NT2/D1 (cell line): ENCODE measurements around the gene TRAF1.

Experiments
- DNase-seq: peaks from one replicate; pipeline ENCODE4 v3.0.0-alpha.2; 2011; ENCODE audit warnings: low read depth, low spot score
- H3K27me3 ChIP-seq: 2 replicates; pipeline ENCODE4 v1.6.0; 2011; ENCODE audit warnings: mild to moderate bottlenecking; ENCODE audit not compliant: insufficient read length, insufficient read depth
- H3K36me3 ChIP-seq: 2 replicates; pipeline ENCODE4 v1.6.1; 2011; ENCODE audit warnings: mild to moderate bottlenecking, low read length, mixed read lengths; ENCODE audit not compliant: insufficient read depth, insufficient read length
- H3K4me1 ChIP-seq: 2 replicates; pipeline ENCODE4 v1.5.1; 2011; ENCODE audit not compliant: insufficient read depth, insufficient read length
- H3K4me3 ChIP-seq: 2 replicates; pipeline ENCODE4 v1.5.1; 2011; ENCODE audit warnings: low read depth; ENCODE audit not compliant: insufficient read length
- H3K9ac ChIP-seq: 2 replicates; pipeline ENCODE4 v1.6.0; 2011; ENCODE audit warnings: low read depth; ENCODE audit not compliant: insufficient read length
- H3K9me3 ChIP-seq: 2 replicates; pipeline ENCODE4 v1.5.1; 2011; ENCODE audit warnings: mild to moderate bottlenecking, low read length; ENCODE audit not compliant: insufficient read depth
- SUZ12 ChIP-seq: IDR thresholded peaks from 2 replicates; pipeline ENCODE4 v1.6.1; 2011; ENCODE audit not compliant: insufficient read length, insufficient read depth; ENCODE audit errors: extremely low read depth
- YY1 ChIP-seq: IDR thresholded peaks from 2 replicates; pipeline ENCODE4 v1.6.1; 2011; ENCODE audit not compliant: insufficient read length, insufficient read depth
- ZNF274 ChIP-seq: IDR thresholded peaks from 2 replicates; pipeline ENCODE4 v1.6.1; 2011; ENCODE audit warnings: mild to moderate bottlenecking, low read depth, low read length

Gene TRAF1

DNA sequence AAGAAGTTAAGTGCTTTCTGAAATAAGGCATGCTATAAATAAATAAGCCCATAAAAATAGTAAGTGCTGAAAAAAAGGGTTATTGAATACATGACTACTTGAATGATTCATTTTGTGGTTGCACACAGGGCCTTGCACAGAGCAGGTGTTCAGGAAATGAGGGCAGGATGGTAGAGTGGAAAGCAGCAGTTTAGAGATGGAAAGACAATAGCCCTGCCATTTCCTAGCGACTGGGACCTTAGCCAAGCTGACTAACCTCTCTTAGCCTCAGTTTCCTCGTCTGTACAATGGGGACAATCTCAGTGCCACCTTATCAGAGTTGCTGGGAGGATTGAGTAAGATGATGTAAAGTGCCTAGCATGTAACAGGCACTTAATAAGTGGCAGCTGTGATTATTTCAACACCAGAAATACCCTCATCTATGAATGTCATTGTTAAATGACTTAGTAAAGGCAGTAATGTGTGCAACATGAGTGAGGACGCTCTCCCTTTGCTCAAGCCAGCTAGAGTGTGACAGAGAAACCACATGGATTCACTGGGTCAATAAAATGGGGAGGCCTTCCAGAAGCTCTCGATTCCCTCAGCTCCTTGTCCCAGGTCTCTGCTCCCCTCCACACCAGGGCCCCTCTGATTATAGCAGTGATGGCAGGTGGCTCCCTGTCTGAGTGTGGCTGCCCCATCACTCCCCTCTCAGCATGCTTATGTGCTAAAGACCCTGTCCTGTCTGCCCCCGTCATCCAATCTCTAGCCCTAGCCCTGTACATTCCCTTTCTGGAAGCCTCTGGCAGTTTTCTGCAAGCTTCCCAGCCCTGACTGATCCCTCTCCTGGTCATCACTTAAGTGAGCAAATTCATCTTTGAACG is 33.6 kb downstream of the TRAF1 start:
- Histone ChIP-seq H3K9me3 (no peaks in the 10 kb centered on the region), H3K27me3 (no peaks in the 10 kb centered on the region), H3K36me3 (no peaks in the 10 kb centered on the region), H3K4me3 (no peak overlapping the region), H3K9ac (no peak overlapping the region), H3K4me1 (peaks cover 12% of the 10 kb centered on the region)
- TF ChIP-seq ZNF274, result no peak
- no peak for TF ChIP-seq YY1
- no peak for TF ChIP-seq SUZ12
- DNase-seq, result no peak

DNA sequence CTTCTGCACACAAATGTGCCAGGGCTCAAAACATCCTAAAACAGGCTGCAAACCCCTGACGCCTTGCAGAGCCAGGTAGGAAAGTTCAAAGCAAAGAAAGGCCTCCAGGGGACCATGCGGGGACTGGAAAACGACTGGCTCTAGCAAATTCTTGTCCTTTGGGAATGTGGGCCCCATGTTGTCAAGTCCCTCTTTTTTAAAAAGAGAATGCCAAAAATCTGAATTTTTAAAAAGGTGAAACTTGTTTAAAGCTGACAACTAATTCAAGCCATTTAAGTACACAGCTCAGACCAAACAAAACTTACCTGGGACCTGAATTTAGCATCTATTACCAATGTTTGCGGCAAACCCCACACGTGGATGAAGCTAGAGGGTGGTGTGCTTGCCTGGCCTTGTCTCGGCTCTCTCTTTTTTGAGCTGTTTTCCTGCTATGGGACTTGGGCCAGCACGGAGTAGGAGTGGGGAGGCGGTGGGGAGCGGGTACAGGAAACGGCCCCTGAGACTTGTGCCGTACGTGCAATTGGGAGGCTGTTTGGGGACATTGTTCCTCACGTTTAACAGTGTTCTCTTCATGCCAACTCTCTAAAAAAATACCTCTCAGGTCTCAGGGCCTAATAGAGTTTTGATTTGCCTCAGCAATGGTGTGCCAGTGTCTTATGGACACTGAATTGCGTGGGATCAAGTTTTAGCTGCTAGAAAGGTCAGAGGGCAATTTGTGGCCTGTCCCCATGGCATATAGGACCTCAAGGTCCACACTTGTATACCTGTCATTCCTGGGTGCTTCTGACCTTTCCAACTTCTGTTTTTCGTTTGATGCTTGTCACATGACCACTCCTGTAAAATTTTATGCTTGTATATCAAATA is 34.5 kb downstream of the TRAF1 start:
- peaks cover 10% of the 10 kb centered on the region for H3K4me1 ChIP-seq

DNA sequence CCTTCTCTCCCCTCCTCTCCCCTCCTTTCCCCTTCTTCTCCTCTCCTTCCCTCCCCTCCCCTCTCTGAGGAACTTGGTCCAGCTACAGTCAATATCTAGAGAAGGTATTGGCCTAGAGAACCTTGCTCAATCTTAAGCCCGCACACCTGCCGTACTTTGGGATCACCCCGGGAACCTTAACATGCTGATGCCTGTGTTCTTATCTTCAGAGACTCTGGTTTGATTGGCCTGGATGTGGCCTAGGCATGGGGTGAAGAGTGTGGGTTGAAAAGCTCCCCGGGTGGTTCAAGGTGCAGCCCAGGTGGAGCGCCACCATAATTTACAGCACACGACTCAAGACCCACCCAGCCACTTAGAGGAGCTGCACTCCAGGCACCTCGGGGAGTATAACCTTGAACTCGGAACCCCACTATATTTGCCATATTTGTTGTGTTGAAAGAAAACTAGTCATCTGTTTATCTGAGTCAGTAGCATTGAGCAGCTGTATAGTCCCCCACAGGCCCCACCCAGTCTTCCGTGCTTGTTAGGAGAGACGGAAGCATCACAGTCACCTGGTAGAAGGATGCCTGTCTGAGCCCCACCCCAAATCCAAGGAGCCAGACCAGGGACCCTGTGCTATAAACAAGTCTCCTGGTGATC is 35.2 kb downstream of the TRAF1 start:
- H3K27me3 ChIP-seq, result no peaks in the 10 kb centered on the region
- H3K36me3 ChIP-seq, result no peaks in the 10 kb centered on the region
- no peak overlapping the region for H3K9ac ChIP-seq
- TF ChIP-seq YY1, result no peak
- TF ChIP-seq SUZ12, result no peak
- no peak for TF ChIP-seq ZNF274
- H3K9me3 ChIP-seq, result no peaks in the 10 kb centered on the region
- peaks cover 10% of the 10 kb centered on the region for H3K4me1 ChIP-seq
- no peak for DNase-seq
- H3K4me3 ChIP-seq, result no peak overlapping the region

More for the DNA sequence above, 34.5 kb downstream of the TRAF1 start:
- H3K36me3 ChIP-seq, result no peaks in the 10 kb centered on the region
- no peak overlapping the region for H3K9ac ChIP-seq
- DNase-seq, result no peak
- no peak overlapping the region for H3K4me3 ChIP-seq
- H3K9me3 ChIP-seq, result no peaks in the 10 kb centered on the region
- TF ChIP-seq YY1 (no peak), SUZ12 (no peak), ZNF274 (no peak)
- no peaks in the 10 kb centered on the region for H3K27me3 ChIP-seq

DNA sequence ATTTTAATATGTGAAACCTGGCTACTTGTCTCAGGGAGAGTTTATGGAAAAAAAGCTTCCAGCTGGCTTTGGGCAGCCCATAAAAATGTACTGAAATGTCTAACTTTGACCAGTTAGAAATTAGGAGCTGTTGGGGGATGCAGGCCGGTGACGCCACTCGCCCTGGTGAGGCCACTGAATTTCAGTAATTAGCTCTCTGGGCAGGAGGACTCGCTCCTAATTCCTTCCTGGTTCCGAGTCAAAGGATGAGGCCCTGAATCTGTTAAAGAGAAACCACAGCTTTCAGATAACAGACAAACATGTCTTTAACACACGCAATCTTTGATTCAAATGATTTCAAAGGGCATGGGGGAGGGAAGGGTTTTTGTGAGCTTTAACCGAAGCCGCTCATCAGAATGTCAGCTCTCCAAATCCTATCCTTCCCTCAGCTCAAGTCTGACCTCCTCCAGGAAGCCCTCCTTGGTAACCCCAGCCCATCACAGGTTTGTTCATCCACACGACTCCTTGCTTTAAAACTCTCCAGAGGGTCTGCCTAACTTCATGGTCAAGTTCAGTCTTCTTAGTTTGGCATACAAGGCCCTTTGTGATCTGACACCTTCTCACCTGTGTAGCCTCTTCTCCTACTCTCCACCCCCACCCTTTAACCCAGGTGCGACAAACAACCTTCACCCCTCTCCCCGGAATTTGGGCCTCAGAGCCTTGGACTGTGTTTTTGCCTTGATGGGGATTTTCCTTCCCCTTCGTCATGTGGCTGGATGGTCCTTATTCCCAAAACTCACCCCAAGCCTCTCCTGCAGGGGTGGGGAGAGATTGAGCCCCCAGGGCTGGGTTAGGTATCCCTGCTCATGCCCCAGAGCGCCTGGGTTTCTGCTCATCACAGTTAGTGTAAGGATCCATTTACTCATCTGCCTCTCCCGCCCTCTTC is 36.0 kb downstream of the TRAF1 start:
- TF ChIP-seq SUZ12 (no peak), ZNF274 (no peak), YY1 (no peak)
- H3K36me3 ChIP-seq, result no peaks in the 10 kb centered on the region
- no peak overlapping the region for H3K4me3 ChIP-seq
- H3K9me3 ChIP-seq, result no peaks in the 10 kb centered on the region
- peaks cover 14% of the 10 kb centered on the region for H3K4me1 ChIP-seq
- H3K9ac ChIP-seq, result no peak overlapping the region
- DNase-seq, result no peak
- no peaks in the 10 kb centered on the region for H3K27me3 ChIP-seq

DNA sequence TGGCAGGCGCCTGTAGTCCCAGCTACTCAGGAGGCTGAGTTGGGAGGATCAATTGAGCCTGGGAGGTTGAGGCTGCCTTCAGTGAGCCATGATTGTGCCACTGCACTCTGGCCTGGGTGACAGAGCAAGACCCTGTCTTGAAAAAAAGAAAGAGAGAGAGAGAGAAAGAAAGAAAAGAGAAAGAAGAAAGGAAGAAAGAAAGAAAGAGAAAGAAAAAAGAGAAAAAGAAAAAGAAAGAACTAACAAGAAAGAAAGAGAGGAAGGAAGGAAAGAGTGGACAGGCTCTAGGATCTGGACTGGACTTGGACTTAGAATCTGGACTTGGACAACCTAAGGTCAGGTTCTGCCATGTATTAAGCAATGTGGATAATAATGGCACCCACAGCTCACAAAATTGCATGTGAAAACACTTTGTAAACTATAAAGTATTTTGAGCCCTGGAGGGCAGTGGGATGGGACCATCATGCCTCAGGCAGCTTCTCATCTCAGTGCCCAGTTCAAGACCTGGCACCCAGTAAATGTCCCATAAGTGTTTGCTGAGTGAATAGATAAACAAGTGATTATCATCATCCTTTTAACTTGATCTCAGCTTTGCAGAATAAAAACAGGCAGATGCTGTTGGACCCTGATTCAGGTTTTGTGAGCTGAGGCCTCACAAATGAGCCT is 36.9 kb downstream of the TRAF1 start:
- Histone ChIP-seq H3K27me3 (no peaks in the 10 kb centered on the region), H3K4me1 (peaks cover 14% of the 10 kb centered on the region), H3K9me3 (no peaks in the 10 kb centered on the region), H3K36me3 (no peaks in the 10 kb centered on the region), H3K4me3 (no peak overlapping the region), H3K9ac (no peak overlapping the region)
- no peak for TF ChIP-seq ZNF274
- TF ChIP-seq SUZ12, result no peak
- no peak for TF ChIP-seq YY1
- DNase-seq, result no peak

DNA sequence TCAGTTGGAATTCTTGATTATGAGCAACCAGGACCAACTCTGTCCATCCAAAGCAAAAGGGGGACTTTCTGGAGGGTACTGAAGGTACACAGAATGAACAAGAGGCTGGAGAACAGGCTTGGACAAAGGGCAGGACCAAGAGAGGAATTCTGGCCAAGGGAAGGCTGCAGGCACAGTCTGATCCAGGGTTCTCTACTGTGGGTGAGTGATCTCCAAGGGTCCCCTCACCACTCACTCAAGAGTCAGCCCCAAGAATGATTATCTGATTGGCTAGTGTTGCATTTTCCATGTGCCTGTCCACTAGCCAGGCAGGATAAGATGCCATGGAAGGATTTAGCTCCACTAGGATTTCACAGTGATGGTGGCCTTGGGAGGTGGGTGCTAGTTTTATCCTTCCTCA is 38.0 kb downstream of the TRAF1 start:
- Histone ChIP-seq H3K9me3 (no peaks in the 10 kb centered on the region), H3K36me3 (no peaks in the 10 kb centered on the region), H3K4me3 (no peak overlapping the region), H3K9ac (no peak overlapping the region), H3K27me3 (no peaks in the 10 kb centered on the region), H3K4me1 (peaks cover 14% of the 10 kb centered on the region)
- no peak for TF ChIP-seq YY1
- no peak for TF ChIP-seq SUZ12
- TF ChIP-seq ZNF274, result no peak
- DNase-seq, result no peak
